HG03139 (cell line): ENCODE data around the gene WWOX.

Source experiments
- ATAC-seq: cut with Tn5 transposase; IDR thresholded peaks from one replicate; pipeline ENCODE4 v1.9.1; 2021; ENCODE audit not compliant: unreplicated experiment

WWOX gene

GRCh38 chr16:78292086-78292843 is 192.8 kb downstream of the WWOX start:
- ATAC-seq, result no peak

GRCh38 chr16:78292844-78293380 is 193.5 kb downstream of the WWOX start:
- no peak for ATAC-seq

- ATAC-seq, result no peak
Observed at GRCh38 chr16:78294538-78295225, 195.2 kb downstream of the WWOX start.

GRCh38 chr16:78297066-78297666 is 197.7 kb downstream of the WWOX start:
- no peak for ATAC-seq

GRCh38 chr16:78298986-78299385 is 199.5 kb downstream of the WWOX start:
- ATAC-seq, result no peak

GRCh38 chr16:78300469-78300868 is 201.0 kb downstream of the WWOX start:
- ATAC-seq, result no peak

DNA sequence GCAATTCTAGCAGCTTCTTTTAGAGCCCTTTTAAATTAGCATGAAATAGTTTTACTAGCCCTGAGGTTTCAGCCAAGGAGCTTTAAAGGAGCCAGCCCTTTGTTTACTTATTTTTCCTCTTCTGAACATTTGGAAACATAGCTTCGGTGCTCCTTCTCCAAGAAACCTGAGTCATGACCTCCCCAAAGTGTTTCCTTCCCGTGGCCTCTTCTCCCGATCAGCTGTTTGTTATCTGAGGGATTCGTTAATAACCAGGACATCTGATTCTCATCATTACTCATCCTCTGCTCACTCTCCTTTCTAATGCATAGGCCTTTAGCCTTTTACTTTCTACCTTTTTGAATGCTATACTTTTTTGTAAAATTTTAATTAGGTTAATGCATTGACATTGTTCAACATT is 204.5 kb downstream of the WWOX start:
- ATAC-seq, result no peak

GRCh38 chr16:78306361-78306760 is 206.9 kb downstream of the WWOX start:
- no peak for ATAC-seq

DNA sequence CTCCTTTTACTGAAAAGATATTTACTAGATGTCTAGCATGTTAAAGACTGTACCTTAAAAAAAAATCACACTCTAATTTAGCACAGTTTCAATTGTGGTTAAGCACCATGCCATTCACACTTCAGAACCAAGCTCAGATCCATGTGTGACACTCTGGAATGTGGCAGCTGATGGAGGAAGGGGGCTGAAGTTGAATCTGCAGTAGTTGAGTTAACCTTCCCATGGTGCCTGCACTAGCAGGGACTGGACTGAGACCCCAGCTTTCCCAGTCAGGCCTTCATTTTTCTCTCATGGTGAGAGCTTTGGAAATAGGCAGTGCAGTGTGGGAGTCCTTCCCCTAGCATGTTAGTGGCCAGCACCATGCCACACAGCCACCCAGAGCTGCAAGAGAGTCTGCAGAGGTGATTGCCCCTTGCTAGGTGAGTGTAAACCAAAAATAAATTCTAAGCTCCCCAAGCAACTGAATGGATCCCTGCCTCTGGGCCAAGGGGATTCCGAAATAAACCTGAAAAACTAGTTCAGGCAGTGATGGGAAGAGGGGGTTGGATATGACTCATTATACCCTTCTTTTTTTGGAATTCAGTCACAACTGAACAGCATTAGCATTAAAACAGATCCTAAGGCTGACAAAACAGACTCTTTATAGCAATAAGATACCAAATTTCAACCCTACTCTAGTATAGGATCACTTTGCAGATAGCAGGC is 208.5 kb downstream of the WWOX start:
- no peak for ATAC-seq

GRCh38 chr16:78309763-78310162 is 210.3 kb downstream of the WWOX start:
- ATAC-seq, result no peak

- ATAC-seq, result no peak
Observed at GRCh38 chr16:78310196-78310595, 210.7 kb downstream of the WWOX start.

DNA sequence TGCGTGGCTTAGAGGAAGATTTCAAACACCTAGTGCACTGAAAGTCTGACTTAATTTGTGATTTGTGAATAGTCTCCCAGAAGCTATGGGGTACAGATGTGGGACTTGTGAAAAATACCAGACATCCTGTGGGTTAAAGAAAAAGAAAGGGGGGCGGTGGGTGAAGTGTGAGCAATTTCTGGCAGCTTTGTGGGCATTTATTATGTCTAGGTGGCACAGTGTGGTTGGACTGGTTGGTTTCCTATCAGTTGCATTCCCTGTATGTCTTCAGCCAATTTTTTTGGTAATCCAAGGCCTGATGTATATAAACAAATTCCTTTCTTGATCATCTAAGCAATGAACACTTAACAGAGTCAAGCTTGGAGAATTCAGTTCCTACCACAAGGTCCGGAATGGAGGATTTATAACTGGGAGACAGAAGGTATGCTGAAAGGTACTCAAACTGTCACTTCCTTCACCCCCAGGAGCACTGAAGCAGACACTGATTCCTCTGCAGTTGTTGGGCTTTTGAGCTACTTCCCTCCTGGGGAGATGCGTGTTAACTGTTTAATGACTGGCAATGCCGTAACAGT is 211.6 kb downstream of the WWOX start:
- ATAC-seq, result no peak

- no peak for ATAC-seq
Observed at GRCh38 chr16:78311831-78312230, 212.4 kb downstream of the WWOX start.

GRCh38 chr16:78317564-78318240 is 218.2 kb downstream of the WWOX start:
- ATAC-seq, result no peak

- no peak for ATAC-seq
Observed at GRCh38 chr16:78321620-78322360, 222.3 kb downstream of the WWOX start.

GRCh38 chr16:78323315-78323714 is 223.9 kb downstream of the WWOX start:
- no peak for ATAC-seq

DNA sequence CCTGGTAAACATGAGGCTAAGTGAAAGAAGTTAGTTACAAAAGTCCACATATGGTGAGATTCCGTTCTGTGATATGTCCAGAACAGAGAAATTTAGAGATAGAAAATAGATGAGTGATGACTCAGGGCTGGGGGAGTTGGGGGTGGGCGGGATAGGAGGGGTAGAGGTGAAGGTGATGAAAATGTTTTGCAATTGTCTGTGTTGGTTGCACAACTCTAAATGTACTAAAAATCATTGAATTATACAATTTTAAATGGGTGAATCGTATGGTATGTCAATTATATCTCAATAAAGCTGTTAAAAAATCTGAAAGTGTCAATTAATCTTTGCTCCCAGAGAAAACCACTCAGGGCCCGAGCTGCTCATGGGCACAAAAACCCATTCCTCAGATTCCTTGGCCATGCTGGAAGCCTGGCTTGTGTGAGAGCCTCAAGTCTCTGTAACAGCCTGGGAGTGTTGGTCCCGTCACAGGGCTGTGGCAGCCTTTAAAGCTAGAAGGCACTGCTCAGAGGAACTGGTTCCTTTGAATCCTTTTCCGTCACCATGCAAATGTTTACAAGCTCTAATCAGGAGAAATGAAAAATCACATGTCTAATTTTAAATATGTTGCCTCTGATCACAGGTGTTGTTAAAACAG is 225.3 kb downstream of the WWOX start:
- no peak for ATAC-seq

DNA sequence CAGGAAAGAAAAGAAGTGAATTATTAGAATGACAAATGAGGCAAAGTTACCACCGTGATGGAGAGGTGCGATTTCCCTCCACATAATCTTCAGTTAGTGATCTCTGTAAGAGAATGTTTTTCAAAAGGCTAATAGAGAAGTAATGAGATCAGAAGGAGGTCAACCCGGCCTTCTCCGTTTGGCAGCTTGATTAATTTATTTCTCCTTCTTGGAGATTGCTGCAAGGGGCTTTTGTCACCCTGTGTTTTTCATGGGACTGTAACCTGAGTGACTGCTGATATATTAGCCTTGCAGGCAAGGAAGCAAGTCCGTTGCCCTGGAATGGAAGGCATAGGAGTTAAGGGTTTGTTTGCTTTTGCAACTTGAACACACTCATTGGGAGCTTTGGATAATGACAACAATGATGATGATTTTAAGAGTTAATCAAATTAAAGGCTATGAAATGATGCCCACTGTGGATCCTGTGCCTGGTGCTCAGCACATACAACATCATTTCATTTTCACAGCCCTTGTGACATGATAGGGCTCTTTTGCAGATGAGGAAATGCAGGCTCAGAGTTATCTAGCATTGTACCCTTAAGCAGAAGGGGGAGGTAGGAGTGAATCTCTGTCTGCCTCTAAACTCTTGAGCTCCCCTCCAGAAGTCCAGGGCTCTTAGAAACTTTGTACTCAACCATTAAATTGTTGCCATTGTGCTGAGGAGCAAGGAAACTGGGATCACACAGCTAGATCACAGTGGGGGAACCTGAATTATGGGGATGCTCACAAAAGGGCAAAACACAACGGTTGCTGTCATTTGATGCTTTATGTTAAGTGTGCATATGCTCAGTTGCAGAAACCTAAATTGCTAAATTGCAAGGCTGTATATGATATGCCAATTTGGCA is 226.3 kb downstream of the WWOX start:
- no peak for ATAC-seq
